Measurements from ENCODE around the gene TMEM258. TPM values are rescaled to one million over a fixed set of nuclear protein-coding genes. Genes with fewer than 3 reads are reported as not detected.

Gene TMEM258
- polyA plus RNA-seq, 2 of the 4 experiments (the other 2 are of a cell fraction), result 257 to 280 TPM

- TF ChIP-seq TP53 (CRISPR knock-in tag; IDR thresholded peaks at IDR 0.05) (no peak), CHD4 (IDR thresholded peaks at IDR 0.05; ENCODE audit: borderline replicate concordance) (no peak), CBX2 (IDR thresholded peaks at IDR 0.05; ENCODE audit: borderline replicate concordance, low read depth) (no peak), NPAS2 (CRISPR knock-in tag; IDR thresholded peaks at IDR 0.05; ENCODE audit: borderline replicate concordance) (no peak), SMC3 (IDR thresholded peaks at IDR 0.05) (no peak), MAZ (IDR thresholded peaks at IDR 0.05; ENCODE audit: borderline replicate concordance, low read depth, low read length) (no peak), BCL3 (IDR thresholded peaks at IDR 0.05) (no peak), CEBPB (IDR thresholded peaks at IDR 0.05) (no peak)
- 87% methylated on average over 5 of the region's 5 CpGs for WGBS (ENCODE audit: missing lambda C conversion rate)
Observed at GRCh38 chr11:61806785-61807184, 14.4 kb upstream of the TMEM258 start.

GRCh38 chr11:61805146-61805545, 12.7 kb upstream of the TMEM258 start:
- no peak for FAIRE-seq
- WGBS (ENCODE audit: missing lambda C conversion rate), result 92% methylated on average over 1 of the region's 1 CpG
- TF ChIP-seq ZSCAN20 (CRISPR knock-in tag; IDR thresholded peaks at IDR 0.05), result no peak
- TF ChIP-seq BCL3 (IDR thresholded peaks at IDR 0.05), result no peak
- TF ChIP-seq RAD21 (conservative IDR thresholded peaks at IDR 0.05 in 1 of 2, IDR thresholded peaks at IDR 0.05 in 1 of 2), result no peak
- no peak for TF ChIP-seq RNF2 (IDR thresholded peaks at IDR 0.05; ENCODE audit: borderline replicate concordance, low read depth)
- TF ChIP-seq NFE2L2 (conservative IDR thresholded peaks at IDR 0.05; ENCODE audit: low read length), result no peak
- no peak for TF ChIP-seq JUN (IDR thresholded peaks at IDR 0.05)
- TF ChIP-seq FOSL2 (IDR thresholded peaks at IDR 0.05), result no peak
- TF ChIP-seq FOSL2 (CRISPR knock-in tag; IDR thresholded peaks at IDR 0.05), result no peak
- no peak for TF ChIP-seq RFX5 (IDR thresholded peaks at IDR 0.05)
- no peak for TF ChIP-seq ESRRA (IDR thresholded peaks at IDR 0.05; ENCODE audit: borderline replicate concordance, low read length)
- no peak for TF ChIP-seq SMC3 (IDR thresholded peaks at IDR 0.05)
- no peak for TF ChIP-seq MAX (IDR thresholded peaks at IDR 0.05)
- TF ChIP-seq HMGXB4 (CRISPR knock-in tag; IDR thresholded peaks at IDR 0.05; ENCODE audit: borderline replicate concordance), result no peak
- TF ChIP-seq HEYL (CRISPR knock-in tag; IDR thresholded peaks at IDR 0.05), result no peak
- TF ChIP-seq TFCP2L1 (CRISPR knock-in tag; IDR thresholded peaks at IDR 0.05), result no peak
- no peak for TF ChIP-seq E2F6 (IDR thresholded peaks at IDR 0.05; ENCODE audit: borderline replicate concordance, low read depth)
- no peak for TF ChIP-seq PHF8 (IDR thresholded peaks at IDR 0.05; ENCODE audit: borderline replicate concordance, low read depth)
- H3K4me2 ChIP-seq, result no peak overlapping the region
- ChIA-PET CTCF (interaction anchor here (0.7 to 4.2 kb wide), 7 partner anchors 7 to 303 kb away, joined by 3 to 52 read pairs (median 3); partner anchors contain the start of gene FADS2), POLR2A (interaction anchor here (2.1 kb wide), 1 partner anchor 10 kb away, joined by 14 read pairs; no protein-coding TSS in a partner anchor)
- no peak for ATAC-seq
- no peak for DNase-seq (ENCODE audit: low read depth in 1 of 2, low spot score in 1 of 2)
- H3K4me3 ChIP-seq, result no peak overlapping the region
- H3K27ac ChIP-seq, result no peak overlapping the region
- peaks cover 28% of the 10 kb centered on the region for H3K4me1 ChIP-seq
- H3K9me3 ChIP-seq, result no peaks in the 10 kb centered on the region

More at GRCh38 chr11:61806785-61807184, 14.4 kb upstream of the TMEM258 start:
- no peak for DNase-seq (ENCODE audit: low read depth in 1 of 2, low spot score in 1 of 2)
- FAIRE-seq, result no peak
- Histone ChIP-seq H3K4me2 (no peak overlapping the region), H3K27ac (no peak overlapping the region), H3K4me3 (no peak overlapping the region), H3K4me1 (peaks cover 12% of the 10 kb centered on the region), H3K9me3 (no peaks in the 10 kb centered on the region)
- no peak; a peak in 1 of 6 replicates for ATAC-seq
- POLR2A ChIA-PET, result interaction anchor here (0.9 to 2.1 kb wide), 3 partner anchors 8 to 15 kb away, joined by 3 to 14 read pairs (median 3); partner anchors contain the start of genes FEN1 and TMEM258
- CTCF ChIA-PET, result interaction anchor here (0.6 to 4.2 kb wide), 15 partner anchors 9 to 477 kb away, joined by 3 to 52 read pairs (median 4); partner anchors contain the start of genes FADS1, FADS2 and INCENP

Data from A549 (cell line).